Parathyroid adenoma (tissue), 2 donors: ENCODE results near the gene TMEM163.

Source experiments
- H2AFZ ChIP-seq: fragments of 300-600 bp; sonication (generic); one replicate; pipeline ENCODE4 v1.7.0; 2017; ENCODE audit warnings: antibody characterized with exemption, mild to moderate bottlenecking
- H3K27ac ChIP-seq: fragments of 300-600 bp; sonication (generic); one replicate; pipeline ENCODE4 v1.7.0; 2017
- H3K27me3 ChIP-seq: fragments of 300-600 bp; sonication (generic); one replicate; pipeline ENCODE4 v1.7.0; 2017; ENCODE audit warnings: low read length; ENCODE audit not compliant: control insufficient read depth, insufficient read depth
- H3K36me3 ChIP-seq: fragments of 300-600 bp; sonication (generic); one replicate; pipeline ENCODE4 v1.7.0; 2017; ENCODE audit warnings: low read length; ENCODE audit not compliant: control insufficient read depth, insufficient read depth
- H3K4me1 ChIP-seq: fragments of 300-600 bp; sonication (generic); one replicate; pipeline ENCODE4 v1.7.0; 2017; ENCODE audit warnings: control low read depth
- H3K4me2 ChIP-seq: fragments of 300-600 bp; sonication (generic); one replicate; pipeline ENCODE4 v1.7.0; 2017; ENCODE audit warnings: low read length
- H3K4me3 ChIP-seq: fragments of 300-600 bp; sonication (generic); one replicate; pipeline ENCODE4 v1.7.0; 2017; ENCODE audit warnings: low read depth, low read length
- H3K79me2 ChIP-seq: fragments of 300-600 bp; sonication (generic); one replicate; pipeline ENCODE4 v1.7.0; 2017; ENCODE audit warnings: control low read depth
- H3K9ac ChIP-seq: fragments of 300-600 bp; sonication (generic); one replicate; pipeline ENCODE4 v1.7.0; 2017; ENCODE audit warnings: mild to moderate bottlenecking
- H3K9me3 ChIP-seq: fragments of 300-600 bp; sonication (generic); one replicate; pipeline ENCODE4 v1.7.0; 2017; ENCODE audit warnings: low read length; ENCODE audit not compliant: control insufficient read depth
- TF ChIP-seq, protein P1 (sequence below): fragments of 300-600 bp; sonication (generic); IDR thresholded peaks from one replicate; pipeline ENCODE4 v1.7.0; 2017; ENCODE audit warnings: antibody characterized with exemption, mild to moderate bottlenecking
- donor health status: primary hyperparathyroidism.

Gene TMEM163

DNA sequence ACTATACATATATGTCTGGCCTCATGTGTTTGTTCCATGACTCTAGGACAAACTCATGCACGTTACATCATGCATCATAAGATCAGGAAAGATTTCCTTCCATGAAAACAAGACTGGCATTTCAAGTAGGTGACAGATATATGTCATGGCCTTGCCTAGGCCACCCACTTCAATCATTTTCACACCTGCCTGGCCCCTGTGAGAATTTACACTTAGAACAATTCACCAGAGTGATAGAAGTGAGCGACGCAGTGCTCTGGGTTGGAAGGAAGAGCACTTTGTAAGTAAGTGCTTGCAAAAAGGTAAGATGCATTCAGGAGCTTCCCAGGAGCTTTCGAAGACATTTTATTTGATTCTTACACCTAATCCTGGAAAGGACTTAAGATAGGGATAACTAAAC is 39.5 kb downstream of the TMEM163 start:
- Histone ChIP-seq H3K4me3 (no peak overlapping the region), H3K27ac (no peak overlapping the region), H2AFZ (no peak overlapping the region), H3K27me3 (no peaks in the 10 kb centered on the region), H3K4me1 (no peaks in the 10 kb centered on the region), H3K9me3 (no peaks in the 10 kb centered on the region), H3K36me3 (no peaks in the 10 kb centered on the region), H3K79me2 (no peaks in the 10 kb centered on the region), H3K9ac (no peak overlapping the region), H3K4me2 (no peak overlapping the region)
- TF ChIP-seq, protein P1, sequence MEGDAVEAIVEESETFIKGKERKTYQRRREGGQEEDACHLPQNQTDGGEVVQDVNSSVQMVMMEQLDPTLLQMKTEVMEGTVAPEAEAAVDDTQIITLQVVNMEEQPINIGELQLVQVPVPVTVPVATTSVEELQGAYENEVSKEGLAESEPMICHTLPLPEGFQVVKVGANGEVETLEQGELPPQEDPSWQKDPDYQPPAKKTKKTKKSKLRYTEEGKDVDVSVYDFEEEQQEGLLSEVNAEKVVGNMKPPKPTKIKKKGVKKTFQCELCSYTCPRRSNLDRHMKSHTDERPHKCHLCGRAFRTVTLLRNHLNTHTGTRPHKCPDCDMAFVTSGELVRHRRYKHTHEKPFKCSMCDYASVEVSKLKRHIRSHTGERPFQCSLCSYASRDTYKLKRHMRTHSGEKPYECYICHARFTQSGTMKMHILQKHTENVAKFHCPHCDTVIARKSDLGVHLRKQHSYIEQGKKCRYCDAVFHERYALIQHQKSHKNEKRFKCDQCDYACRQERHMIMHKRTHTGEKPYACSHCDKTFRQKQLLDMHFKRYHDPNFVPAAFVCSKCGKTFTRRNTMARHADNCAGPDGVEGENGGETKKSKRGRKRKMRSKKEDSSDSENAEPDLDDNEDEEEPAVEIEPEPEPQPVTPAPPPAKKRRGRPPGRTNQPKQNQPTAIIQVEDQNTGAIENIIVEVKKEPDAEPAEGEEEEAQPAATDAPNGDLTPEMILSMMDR: no peak

DNA sequence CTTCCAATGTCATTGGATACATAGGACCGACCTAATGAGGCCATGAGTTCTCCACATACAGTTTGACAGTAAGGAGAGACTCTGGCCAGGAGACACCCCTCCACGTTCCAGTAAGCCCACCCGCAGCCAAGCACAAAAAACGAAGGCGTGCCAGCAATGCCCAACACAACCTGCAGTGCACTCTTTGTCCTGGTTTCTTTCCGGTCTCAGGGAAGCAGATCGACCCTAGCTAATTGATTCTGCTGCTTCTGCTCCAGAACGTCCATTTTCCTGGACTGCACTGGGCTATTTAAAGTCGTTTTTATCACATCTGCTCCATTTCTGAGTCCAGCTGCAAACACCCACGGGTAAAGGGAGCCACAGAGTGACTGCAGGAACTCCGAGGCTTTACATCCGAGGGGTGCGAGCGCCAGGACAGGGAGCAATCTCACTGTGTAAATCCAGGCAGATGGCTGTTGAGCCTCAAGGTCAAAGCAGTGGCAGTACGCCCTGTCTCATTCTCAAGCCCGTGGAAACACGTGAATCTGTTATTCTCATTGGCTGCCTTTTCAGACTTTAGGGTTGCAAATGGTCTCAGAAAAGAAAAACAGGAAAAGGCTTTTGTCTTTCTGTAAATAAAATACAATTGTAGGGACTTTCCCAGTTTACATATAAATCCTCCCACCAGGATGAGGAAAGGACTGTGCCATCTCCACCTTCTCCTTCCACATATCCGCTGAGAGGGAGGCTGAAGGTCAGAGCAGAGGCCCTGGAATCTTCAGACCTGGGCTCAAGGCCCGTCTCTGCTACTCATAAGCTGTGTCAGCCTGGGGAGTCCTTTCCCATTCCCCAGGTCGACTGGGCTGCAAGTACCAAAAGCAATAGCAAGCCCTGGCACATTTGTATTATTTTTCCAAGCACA is 40.7 kb downstream of the TMEM163 start:
- Histone ChIP-seq H3K27ac (no peak overlapping the region), H3K4me3 (no peak overlapping the region), H3K4me1 (no peaks in the 10 kb centered on the region), H3K79me2 (no peaks in the 10 kb centered on the region), H3K36me3 (no peaks in the 10 kb centered on the region), H3K9ac (no peak overlapping the region), H3K4me2 (no peak overlapping the region), H3K27me3 (no peaks in the 10 kb centered on the region), H2AFZ (no peak overlapping the region), H3K9me3 (no peaks in the 10 kb centered on the region)
- TF ChIP-seq, protein P1: no peak

DNA sequence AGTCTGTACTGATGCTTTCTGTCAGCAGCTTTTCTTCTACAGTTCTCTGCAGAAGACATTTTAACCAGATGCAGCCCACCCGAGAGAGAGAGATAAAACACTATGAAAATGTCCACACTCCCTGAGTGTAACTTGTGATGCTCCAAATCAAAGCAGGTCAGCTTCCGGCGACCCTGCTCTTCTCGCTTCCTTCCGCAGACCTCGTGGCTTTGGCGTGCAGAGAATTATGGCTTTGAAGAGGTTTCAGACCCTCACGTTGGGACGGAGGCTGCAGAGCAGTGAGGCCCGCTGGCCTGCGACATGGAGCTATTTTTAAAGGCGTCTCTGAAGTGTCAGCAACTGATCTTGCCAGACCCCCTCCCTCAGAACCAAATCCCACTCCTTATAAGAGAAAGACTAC is 41.8 kb downstream of the TMEM163 start:
- Histone ChIP-seq H3K4me1 (no peaks in the 10 kb centered on the region), H3K79me2 (no peaks in the 10 kb centered on the region), H2AFZ (no peak overlapping the region), H3K4me2 (no peak overlapping the region), H3K4me3 (no peak overlapping the region), H3K36me3 (no peaks in the 10 kb centered on the region), H3K9me3 (no peaks in the 10 kb centered on the region), H3K27me3 (no peaks in the 10 kb centered on the region), H3K9ac (no peak overlapping the region), H3K27ac (no peak overlapping the region)
- TF ChIP-seq, protein P1: no peak

DNA sequence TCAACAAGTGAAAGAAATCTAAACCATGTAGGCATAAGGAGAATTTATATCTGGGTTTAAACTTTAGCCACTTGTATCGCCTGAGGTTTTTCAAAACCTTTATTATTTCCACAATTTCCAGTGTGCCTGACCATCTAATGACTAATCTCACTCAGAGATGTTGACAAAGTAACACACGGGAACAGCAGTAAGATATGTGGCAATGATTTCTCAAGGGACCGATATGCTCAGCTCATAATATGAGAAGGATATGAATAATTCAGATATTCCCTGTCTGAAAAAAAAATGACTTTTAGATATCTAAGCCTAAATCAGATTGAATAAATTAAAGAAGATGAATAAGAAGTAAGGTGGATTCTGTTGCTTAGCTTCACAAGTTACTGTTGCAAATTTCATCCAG is 43.5 kb downstream of the TMEM163 start:
- H3K9me3 ChIP-seq: no peaks in the 10 kb centered on the region
- no peak overlapping the region for H3K9ac ChIP-seq
- H3K4me2 ChIP-seq: no peak overlapping the region
- TF ChIP-seq, protein P1: no peak
- no peaks in the 10 kb centered on the region for H3K36me3 ChIP-seq
- H2AFZ ChIP-seq: no peak overlapping the region
- no peak overlapping the region for H3K27ac ChIP-seq
- no peaks in the 10 kb centered on the region for H3K79me2 ChIP-seq
- peaks cover 6% of the 10 kb centered on the region for H3K4me1 ChIP-seq
- no peak overlapping the region for H3K4me3 ChIP-seq
- no peaks in the 10 kb centered on the region for H3K27me3 ChIP-seq

GRCh38 chr2:134674687-134675086 is 44.1 kb downstream of the TMEM163 start:
- H3K9me3 ChIP-seq: no peaks in the 10 kb centered on the region
- no peak overlapping the region for H2AFZ ChIP-seq
- no peaks in the 10 kb centered on the region for H3K27me3 ChIP-seq
- no peaks in the 10 kb centered on the region for H3K79me2 ChIP-seq
- TF ChIP-seq, protein P1: no peak
- H3K4me3 ChIP-seq: no peak overlapping the region
- peaks cover 7% of the 10 kb centered on the region for H3K4me1 ChIP-seq
- H3K9ac ChIP-seq: no peak overlapping the region
- H3K36me3 ChIP-seq: no peaks in the 10 kb centered on the region
- no peak overlapping the region for H3K27ac ChIP-seq
- no peak overlapping the region for H3K4me2 ChIP-seq
